ENCODE results near the gene LYPD6.
"Not testable (repeated sequence)": the region's sequence is repeated elsewhere in the genome, so short reads cannot be mapped to it uniquely, and the experiment has no call there.

LYPD6 gene

GRCh38 chr2:149492923-149493322 lies 162.5 kb downstream of the LYPD6 start:
- Histone ChIP-seq H3K4me1 (ENCODE audit: low read depth, poor library complexity, severe bottlenecking) (no peaks in the 10 kb centered on the region), H3K27ac (no peak overlapping the region), H3K27me3 (ENCODE audit: insufficient read depth, low read depth) (no peaks in the 10 kb centered on the region), H3K4me3 (IDR thresholded peaks at IDR 0.05; ENCODE audit: insufficient read depth, low read depth, low read length) (no peak overlapping the region), H3K9ac (no peak overlapping the region), H2AFZ (ENCODE audit: low read depth) (no peak overlapping the region), H3K79me2 (ENCODE audit: insufficient read depth, low read depth) (no peaks in the 10 kb centered on the region), H3K4me2 (no peak overlapping the region), H3K36me3 (ENCODE audit: insufficient read depth) (no peaks in the 10 kb centered on the region), H4K20me1 (ENCODE audit: insufficient read depth) (no peaks in the 10 kb centered on the region)
- no peak for TF ChIP-seq CTCF (conservative IDR thresholded peaks at IDR 0.05; ENCODE audit: low read depth, low read length)

GRCh38 chr2:149499204-149499603 lies 168.8 kb downstream of the LYPD6 start:
- not testable (repeated sequence) for H3K4me1 ChIP-seq (ENCODE audit: low read depth, poor library complexity, severe bottlenecking); H3K27ac ChIP-seq; H3K79me2 ChIP-seq (ENCODE audit: insufficient read depth, low read depth); H3K27me3 ChIP-seq (ENCODE audit: insufficient read depth, low read depth); H2AFZ ChIP-seq (ENCODE audit: low read depth); H4K20me1 ChIP-seq (ENCODE audit: insufficient read depth); H3K36me3 ChIP-seq (ENCODE audit: insufficient read depth); H3K4me2 ChIP-seq; H3K9ac ChIP-seq; H3K4me3 ChIP-seq (IDR thresholded peaks at IDR 0.05; ENCODE audit: insufficient read depth, low read depth, low read length)

- H2AFZ ChIP-seq (ENCODE audit: low read depth); H3K36me3 ChIP-seq (ENCODE audit: insufficient read depth); H3K27ac ChIP-seq; H3K9ac ChIP-seq; H3K4me2 ChIP-seq; H4K20me1 ChIP-seq (ENCODE audit: insufficient read depth); H3K27me3 ChIP-seq (ENCODE audit: insufficient read depth, low read depth); H3K4me3 ChIP-seq (IDR thresholded peaks at IDR 0.05; ENCODE audit: insufficient read depth, low read depth, low read length); H3K79me2 ChIP-seq (ENCODE audit: insufficient read depth, low read depth); H3K4me1 ChIP-seq (ENCODE audit: low read depth, poor library complexity, severe bottlenecking): not testable (repeated sequence)
Measured at GRCh38 chr2:149506808-149507207, 176.4 kb downstream of the LYPD6 start.

GRCh38 chr2:149507974-149508373 lies 177.6 kb downstream of the LYPD6 start:
- Histone ChIP-seq H3K9ac (no peak overlapping the region), H2AFZ (ENCODE audit: low read depth) (no peak overlapping the region), H3K4me3 (IDR thresholded peaks at IDR 0.05; ENCODE audit: insufficient read depth, low read depth, low read length) (no peak overlapping the region)

GRCh38 chr2:149513461-149513860 lies 183.1 kb downstream of the LYPD6 start:
- Histone ChIP-seq H3K27me3 (ENCODE audit: insufficient read depth, low read depth) (no peaks in the 10 kb centered on the region), H4K20me1 (ENCODE audit: insufficient read depth) (no peaks in the 10 kb centered on the region), H3K4me3 (IDR thresholded peaks at IDR 0.05; ENCODE audit: insufficient read depth, low read depth, low read length) (no peak overlapping the region), H3K27ac (no peak overlapping the region), H2AFZ (ENCODE audit: low read depth) (no peak overlapping the region), H3K4me1 (ENCODE audit: low read depth, poor library complexity, severe bottlenecking) (no peaks in the 10 kb centered on the region), H3K79me2 (ENCODE audit: insufficient read depth, low read depth) (no peaks in the 10 kb centered on the region), H3K36me3 (ENCODE audit: insufficient read depth) (no peaks in the 10 kb centered on the region), H3K4me2 (no peak overlapping the region), H3K9ac (no peak overlapping the region)
- no peak for TF ChIP-seq CTCF (conservative IDR thresholded peaks at IDR 0.05; ENCODE audit: low read depth, low read length)

More at GRCh38 chr2:149507974-149508373, 177.6 kb downstream of the LYPD6 start:
- Histone ChIP-seq H3K27ac (no peak overlapping the region), H3K27me3 (ENCODE audit: insufficient read depth, low read depth) (no peaks in the 10 kb centered on the region), H3K79me2 (ENCODE audit: insufficient read depth, low read depth) (no peaks in the 10 kb centered on the region), H4K20me1 (ENCODE audit: insufficient read depth) (no peaks in the 10 kb centered on the region), H3K4me2 (no peak overlapping the region), H3K4me1 (ENCODE audit: low read depth, poor library complexity, severe bottlenecking) (no peaks in the 10 kb centered on the region), H3K36me3 (ENCODE audit: insufficient read depth) (no peaks in the 10 kb centered on the region)
- no peak for TF ChIP-seq CTCF (conservative IDR thresholded peaks at IDR 0.05; ENCODE audit: low read depth, low read length)
